ENCODE measurements around the gene RHD.
"Not testable (repeated sequence)": the region's sequence is repeated elsewhere in the genome, so short reads cannot be mapped to it uniquely, and the experiment has no call there.

The RHD gene

DNA sequence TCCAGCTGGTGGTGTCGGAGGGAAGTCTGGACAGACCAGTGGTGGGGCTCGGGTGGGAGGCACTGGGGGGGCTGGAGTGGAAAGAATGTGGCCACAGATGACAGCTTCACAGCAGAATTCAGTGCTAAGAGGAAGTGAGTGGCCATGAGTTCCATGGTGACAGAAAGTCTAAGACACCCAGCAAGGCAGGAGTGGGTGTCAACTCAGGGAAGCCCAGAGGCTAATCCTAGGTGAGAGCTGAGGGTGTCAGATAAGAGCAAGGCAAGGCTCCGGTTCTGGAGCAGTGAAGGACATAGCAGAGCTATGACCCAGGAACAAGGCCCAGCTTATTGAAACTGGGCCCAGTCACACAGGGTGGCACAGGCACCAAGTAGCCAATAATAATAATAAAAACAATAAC, 30.0 kb downstream of the RHD start:
- DNase-seq (ENCODE audit: low read depth in 2 of 2, low spot score in 1 of 2) = not testable (repeated sequence)

GRCh38 chr1:25304936-25305335, 32.6 kb downstream of the RHD start:
- not testable (repeated sequence) for DNase-seq (ENCODE audit: low read depth in 2 of 2, low spot score in 1 of 2)

DNA sequence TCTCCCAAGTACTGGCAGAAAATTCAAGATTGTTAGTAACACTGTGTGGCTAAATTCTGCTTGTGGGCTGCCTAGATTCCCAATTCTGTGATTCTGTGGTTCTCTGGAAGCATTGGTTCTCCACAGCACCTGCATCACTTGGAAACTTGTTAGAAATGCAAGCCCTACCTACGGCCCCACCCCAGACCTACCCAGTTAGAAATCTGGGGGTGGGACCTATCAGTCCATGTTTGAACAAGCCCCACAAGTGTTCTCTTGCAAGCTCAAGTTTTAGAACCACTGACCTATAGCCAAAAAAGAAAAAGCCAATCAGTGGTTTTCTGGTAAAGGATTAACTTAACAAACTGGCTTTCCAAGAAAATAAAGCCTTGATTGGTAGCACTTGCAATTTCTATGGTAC, 35.9 kb downstream of the RHD start:
- DNase-seq (ENCODE audit: low read depth in 2 of 2, low spot score in 1 of 2) = not testable (repeated sequence)

- not testable (repeated sequence) for DNase-seq (ENCODE audit: low read depth in 2 of 2, low spot score in 1 of 2)
Measured at GRCh38 chr1:25309085-25309484, 36.8 kb downstream of the RHD start.

GRCh38 chr1:25309486-25309885, 37.2 kb downstream of the RHD start:
- DNase-seq (ENCODE audit: low read depth in 2 of 2, low spot score in 1 of 2) = not testable (repeated sequence)

DNA sequence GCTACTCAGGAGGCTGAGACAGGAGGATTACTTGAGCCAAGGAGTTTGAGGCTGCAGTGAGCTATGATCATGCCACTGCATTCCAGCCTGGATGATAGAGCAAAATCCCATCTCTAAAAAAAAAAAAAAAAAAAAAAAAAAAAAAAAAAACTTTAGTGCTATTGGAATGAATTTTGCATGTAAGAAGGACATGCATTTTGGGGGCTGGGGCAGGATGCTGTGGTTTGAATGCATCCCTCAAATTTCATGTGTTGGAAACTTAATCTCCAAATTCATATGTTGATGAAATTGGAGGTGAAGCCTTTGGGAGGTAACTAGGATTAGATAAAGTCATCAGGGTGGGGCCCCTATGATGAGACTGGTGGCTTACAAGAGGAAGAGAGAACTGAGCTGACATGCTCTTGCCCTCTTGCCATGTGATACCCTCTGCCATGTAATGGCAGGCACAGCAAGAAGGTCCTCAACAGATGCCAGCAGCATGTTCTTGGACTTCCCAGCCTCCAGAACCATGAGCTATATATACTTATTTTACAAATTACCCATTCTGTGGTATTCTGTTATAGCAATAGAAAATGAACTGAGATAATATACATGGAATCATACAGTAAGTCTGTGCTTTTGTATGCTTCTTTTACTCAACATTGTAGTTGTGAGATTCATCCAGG, 40.6 kb downstream of the RHD start:
- not testable (repeated sequence) for DNase-seq (ENCODE audit: low read depth in 2 of 2, low spot score in 1 of 2)

GRCh38 chr1:25320314-25320938, 48.1 kb downstream of the RHD start:
- DNase-seq (ENCODE audit: low read depth in 2 of 2, low spot score in 1 of 2) = not testable (repeated sequence)

DNA sequence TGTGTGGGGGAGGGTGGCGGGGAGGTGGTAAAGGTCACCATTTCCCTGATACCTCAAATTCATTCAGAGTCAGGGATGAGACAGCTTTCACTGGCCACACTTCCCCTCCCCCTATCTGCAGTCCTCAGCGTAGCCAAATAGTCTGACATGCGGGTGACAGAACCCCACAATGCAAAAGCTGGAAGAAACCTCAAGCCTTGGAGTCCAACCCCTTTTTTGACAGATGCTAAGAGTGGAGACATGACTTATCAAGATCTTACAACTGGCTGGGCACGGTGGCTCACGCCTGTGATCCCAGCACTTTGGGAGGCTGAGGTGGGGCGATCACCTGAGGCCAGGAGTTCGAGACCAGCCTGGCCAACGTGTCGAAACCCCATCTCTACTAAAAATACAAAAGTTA, 49.8 kb downstream of the RHD start:
- DNase-seq (ENCODE audit: low read depth in 2 of 2, low spot score in 1 of 2) = not testable (repeated sequence)

- not testable (repeated sequence) for DNase-seq (ENCODE audit: low read depth in 2 of 2, low spot score in 1 of 2)
Measured at GRCh38 chr1:25324407-25324806, 52.1 kb downstream of the RHD start.

DNA sequence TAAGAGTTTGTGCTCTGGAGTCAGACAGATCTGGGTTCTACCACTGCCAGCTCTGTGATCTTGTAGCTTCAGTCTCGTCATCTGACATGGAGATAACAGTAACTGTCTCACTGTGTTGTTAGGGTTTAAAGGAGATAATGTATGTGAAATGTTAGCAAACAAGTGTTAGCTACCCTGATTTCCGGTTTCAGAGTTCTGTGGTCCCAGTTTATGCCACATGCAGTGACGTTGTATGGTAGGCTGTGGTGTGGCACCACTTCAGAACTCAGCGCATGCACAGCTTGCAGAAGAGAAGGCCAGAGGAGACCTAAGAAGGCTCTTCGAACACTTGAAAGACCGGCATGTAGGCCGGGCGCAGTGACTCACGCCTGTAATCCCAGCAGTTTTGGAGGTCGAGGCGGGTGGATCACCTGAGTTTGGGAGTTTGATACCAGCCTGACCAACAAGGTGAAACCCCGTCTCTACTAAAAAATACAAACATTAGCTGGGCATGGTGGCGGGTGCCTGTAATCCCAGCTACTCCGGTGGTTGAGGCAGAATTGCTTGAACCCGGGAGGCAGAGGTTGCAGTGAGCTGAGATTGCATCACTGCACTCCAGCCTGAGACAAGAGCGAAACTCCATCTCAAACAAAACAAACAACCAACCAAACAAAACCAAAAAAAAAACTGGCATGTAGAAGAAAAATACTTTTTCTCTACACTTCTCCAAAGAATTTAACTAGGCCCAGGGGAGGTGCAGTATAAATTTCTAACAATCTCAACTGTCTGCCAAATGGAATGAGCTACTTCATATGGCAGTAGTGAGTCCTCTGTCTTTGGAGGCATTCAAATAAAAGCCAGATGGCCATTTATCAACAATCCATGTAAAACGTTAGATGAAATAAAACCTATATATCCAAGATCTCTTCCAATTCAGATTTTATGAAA, 55.8 kb downstream of the RHD start:
- not testable (repeated sequence) for DNase-seq (ENCODE audit: low read depth in 2 of 2, low spot score in 1 of 2)

DNA sequence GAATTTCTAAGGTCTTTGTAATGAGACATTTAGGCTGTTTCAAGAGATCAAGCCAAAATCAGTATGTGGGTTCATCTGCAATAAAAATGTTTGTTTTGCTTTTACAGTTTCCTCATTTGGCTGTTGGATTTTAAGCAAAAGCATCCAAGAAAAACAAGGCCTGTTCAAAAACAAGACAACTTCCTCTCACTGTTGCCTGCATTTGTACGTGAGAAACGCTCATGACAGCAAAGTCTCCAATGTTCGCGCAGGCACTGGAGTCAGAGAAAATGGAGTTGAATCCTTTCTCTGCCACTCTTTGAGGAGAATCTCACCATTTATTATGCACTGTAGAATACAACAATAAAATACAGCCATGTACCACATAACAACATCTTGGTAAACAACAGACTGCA, 56.5 kb downstream of the RHD start:
- DNase-seq (ENCODE audit: low read depth in 2 of 2, low spot score in 1 of 2) = not testable (repeated sequence)

DNA sequence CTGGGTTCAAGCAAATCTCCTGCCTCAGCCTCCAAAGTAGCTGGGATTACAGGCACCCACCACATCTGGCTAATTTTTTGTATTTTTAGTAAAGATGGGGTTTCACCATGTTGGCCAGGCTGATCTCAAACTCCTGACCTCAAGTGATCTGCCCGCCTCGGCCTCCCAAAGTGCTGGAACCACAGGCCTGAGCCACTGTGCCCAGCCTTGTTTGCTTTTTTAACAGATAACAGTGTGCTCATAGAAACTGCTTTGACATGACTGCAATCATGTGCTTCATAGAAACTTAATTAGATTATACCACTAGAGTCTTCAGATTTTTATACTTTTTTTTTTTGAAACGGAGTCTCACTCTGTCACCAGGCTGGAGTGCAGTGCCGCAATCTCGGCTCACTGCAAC, 57.0 kb downstream of the RHD start:
- DNase-seq (ENCODE audit: low read depth in 2 of 2, low spot score in 1 of 2) = not testable (repeated sequence)

DNA sequence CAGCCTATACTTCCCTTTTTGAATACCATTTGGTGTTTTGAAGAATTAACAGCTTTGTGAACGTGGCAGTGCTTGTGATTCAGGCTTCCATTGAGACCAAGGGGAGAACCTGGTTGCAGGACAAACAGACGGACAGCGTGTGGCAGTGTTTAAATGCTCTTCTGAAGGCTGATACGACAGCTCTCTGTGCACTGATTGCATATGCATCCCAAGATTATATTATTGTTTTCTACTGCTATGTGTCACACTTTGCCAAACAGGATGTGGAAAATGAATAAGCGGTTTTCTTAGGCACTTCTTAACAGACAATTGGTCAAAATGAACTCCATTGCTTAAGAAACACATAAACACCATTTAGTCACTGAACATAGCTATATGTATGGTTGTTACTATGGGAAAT, 57.6 kb downstream of the RHD start:
- DNase-seq (ENCODE audit: low read depth in 2 of 2, low spot score in 1 of 2) = not testable (repeated sequence)

GRCh38 chr1:25336922-25337354, 64.6 kb downstream of the RHD start:
- DNase-seq (ENCODE audit: low read depth in 2 of 2, low spot score in 1 of 2) = peak in 1 of 2 donors; percentile 4

DNA sequence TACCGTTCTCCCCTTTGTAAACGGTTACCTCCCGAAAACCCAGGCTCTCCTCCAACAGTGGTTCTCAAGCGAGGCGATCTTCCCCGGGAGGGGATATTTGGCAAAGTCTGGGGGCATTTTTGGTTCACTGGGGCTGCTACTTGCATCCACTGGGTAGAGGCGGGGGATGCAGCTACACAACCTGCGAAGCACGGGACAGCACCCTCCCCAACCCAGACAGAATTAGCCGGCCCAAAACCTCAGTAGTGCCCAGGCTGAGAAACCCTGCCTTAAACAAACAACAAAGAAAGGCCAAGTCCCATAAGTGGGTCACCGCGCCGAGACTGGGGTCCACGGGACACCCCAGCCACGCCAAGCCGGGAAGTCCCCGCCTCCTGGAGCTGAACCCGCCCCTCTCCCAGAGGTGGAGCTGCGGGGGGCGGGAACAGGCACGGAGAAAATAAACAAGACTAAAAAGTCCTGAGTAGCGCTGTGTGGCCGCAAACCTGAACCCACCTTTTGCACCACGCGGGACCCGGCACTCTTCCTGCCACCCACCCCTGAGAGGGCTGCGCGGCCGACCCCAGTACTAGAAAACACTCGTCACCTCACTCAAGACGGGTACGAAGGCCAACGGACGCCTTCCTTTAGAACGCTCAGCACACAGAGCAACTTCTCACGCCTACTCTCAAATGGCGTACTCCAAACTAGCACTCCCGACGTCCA, 65.3 kb downstream of the RHD start:
- peak; percentile 6 to 14 for DNase-seq (ENCODE audit: low read depth in 2 of 2, low spot score in 1 of 2)

DNA sequence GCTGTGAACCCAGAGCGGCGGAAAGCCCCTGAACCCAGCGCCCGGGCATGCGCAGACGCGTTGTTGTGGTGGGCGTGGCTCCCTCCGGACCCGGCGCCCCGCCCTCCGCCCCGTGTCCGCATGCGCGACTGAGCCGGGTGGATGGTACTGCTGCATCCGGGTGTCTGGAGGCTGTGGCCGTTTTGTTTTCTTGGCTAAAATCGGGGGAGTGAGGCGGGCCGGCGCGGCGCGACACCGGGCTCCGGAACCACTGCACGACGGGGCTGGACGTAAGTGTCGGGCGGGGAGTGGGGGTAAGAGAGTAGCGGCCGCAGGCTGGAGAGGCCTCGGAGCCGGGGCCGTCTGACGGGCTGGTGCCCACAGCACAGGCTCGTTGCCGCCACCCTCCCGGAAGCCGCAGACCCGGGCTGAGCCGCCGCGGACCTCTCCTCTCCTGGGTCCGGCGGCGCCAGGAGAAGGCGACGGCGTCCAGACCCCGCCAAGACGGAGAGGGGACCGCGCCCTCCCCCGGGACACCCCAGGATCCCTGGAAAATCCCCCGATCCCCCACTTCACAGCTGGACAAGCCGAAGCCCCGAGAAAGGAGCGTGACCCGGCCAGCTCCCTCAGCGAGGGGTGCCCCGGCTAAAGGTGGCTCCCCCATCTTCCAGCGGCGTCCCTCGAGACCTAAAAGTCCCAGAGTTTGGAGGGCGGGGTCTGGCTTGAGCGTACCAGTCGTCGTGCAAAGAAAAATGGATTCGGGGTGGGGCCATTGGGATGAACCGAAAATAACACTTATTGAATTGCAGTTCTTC, 66.1 kb downstream of the RHD start, which contains the start of gene TMEM50A:
Gene TMEM50A, plus strand, starts transcription at position 147 of the 794 bp plus-strand sequence. CDS start 2,153 bp downstream, outside the sequence.
- peak; percentile 69 to 84 for DNase-seq (ENCODE audit: low read depth in 2 of 2, low spot score in 1 of 2)

DNA sequence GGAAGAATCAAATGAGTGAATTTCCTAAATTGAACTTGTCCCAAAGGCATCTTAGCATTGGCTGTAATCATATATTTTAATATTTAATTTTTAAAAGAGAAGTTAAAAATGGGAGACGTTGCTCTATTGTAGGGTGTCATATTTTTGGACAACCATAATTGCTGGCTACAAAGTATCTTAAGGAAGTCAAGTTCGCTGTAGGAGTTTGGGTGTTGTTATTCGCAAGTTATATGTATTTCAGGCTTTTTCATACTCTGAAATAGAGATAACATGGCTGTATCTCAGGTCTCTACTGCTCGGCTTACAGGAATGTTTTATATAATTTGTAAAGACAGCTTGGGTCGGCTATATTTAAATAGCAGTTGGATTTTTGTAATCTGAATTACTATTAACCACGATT, 66.7 kb downstream of the RHD start:
- no peak for DNase-seq (ENCODE audit: low read depth in 2 of 2, low spot score in 1 of 2)

DNA sequence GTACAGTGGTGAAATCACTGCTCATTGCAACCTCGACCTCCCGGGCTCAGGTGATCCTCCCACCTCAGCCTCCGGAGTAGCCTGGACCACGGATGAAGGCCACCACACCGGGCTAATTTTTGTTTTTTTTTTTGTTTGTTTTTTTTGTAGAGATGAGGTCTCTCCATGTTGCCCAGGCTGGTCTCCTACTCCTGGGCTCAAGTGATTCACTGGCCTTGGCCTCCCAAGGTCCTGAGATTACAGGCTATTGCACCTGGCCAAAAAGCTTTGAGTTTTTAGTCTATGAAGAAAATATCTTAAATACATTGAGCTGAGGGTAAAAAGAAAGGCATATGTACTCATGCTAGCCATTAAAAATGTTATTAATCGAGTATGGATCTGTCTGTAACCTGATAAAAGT, 69.4 kb downstream of the RHD start:
- DNase-seq (ENCODE audit: low read depth in 2 of 2, low spot score in 1 of 2) = no peak

DNA sequence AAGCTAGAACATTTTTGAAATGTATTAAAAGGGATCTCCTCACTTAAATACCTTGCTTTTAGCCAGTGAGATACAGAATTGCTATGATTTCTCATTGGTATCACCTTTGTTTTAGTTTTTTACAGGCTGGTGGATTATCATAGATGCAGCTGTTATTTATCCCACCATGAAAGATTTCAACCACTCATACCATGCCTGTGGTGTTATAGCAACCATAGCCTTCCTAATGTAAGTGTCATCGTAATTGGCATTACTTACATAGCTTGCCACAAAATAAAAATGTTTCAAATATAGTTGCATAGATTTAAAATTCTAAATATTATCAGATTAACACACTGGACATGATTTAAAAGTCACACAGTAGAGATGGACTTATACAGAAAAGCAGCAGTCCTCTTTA, 70.5 kb downstream of the RHD start:
- DNase-seq (ENCODE audit: low read depth in 2 of 2, low spot score in 1 of 2) = no peak

GRCh38 chr1:25343872-25344271, 71.6 kb downstream of the RHD start:
- DNase-seq (ENCODE audit: low read depth in 2 of 2, low spot score in 1 of 2) = no peak
